Measurements from ENCODE around the gene DRC3.

The DRC3 gene

GRCh38 chr17:18033442-18034099 lies 60.9 kb downstream of the DRC3 start:
- intact Hi-C loops (cut with DNase I), result loop anchor here (10.0 kb wide), 1 partner anchor 219 kb away; no protein-coding TSS in a partner anchor
- peak in 27 of 42 donors; percentile 20 to 83 (median 54) for DNase-seq

GRCh38 chr17:18035704-18036103 lies 63.0 kb downstream of the DRC3 start:
- intact Hi-C loops (cut with DNase I), result loop anchor here (10.0 kb wide), 1 partner anchor 221 kb away; no protein-coding TSS in a partner anchor
- no peak for DNase-seq

- no peak for DNase-seq
- intact Hi-C loops (cut with DNase I), result loop anchor here (10.0 kb wide), 1 partner anchor 223 kb away; no protein-coding TSS in a partner anchor
These were observed 64.8 kb downstream of the DRC3 start for GRCh38 chr17:18037486-18037885.

GRCh38 chr17:18038149-18038850 lies 65.6 kb downstream of the DRC3 start:
- intact Hi-C loops (cut with DNase I), result loop anchor here (10.0 kb wide), 1 partner anchor 223 kb away; no protein-coding TSS in a partner anchor
- DNase-seq, result peak in 9 of 42 donors; percentile 9 to 70 (median 35)

GRCh38 chr17:18038861-18039534 lies 66.3 kb downstream of the DRC3 start, which contains the start of the genes ATPAF2 and GID4:
TSS of gene ATPAF2 (minus strand) at chr17:18039168. CDS start at chr17:18039013, 155 bp downstream.
TSS of gene GID4 (plus strand) at chr17:18039408. CDS start at chr17:18039465, 57 bp downstream.
- intact Hi-C loops (cut with DNase I), result loop anchor here (10.0 kb wide), 1 partner anchor 224 kb away; no protein-coding TSS in a partner anchor
- DNase-seq, result peak; percentile 98 to 100 (median 100)

GRCh38 chr17:18039535-18040260 lies 67.0 kb downstream of the DRC3 start:
- DNase-seq, result peak in 16 of 42 donors; percentile 9 to 76 (median 30)
- intact Hi-C loops (cut with DNase I), result loop anchor here (5.0 to 10.0 kb wide), 2 partner anchors 67 to 225 kb away; partner anchors contain the start of genes DRC3 and TOM1L2

GRCh38 chr17:18040261-18040858 lies 67.7 kb downstream of the DRC3 start:
- DNase-seq, result no peak
- intact Hi-C loops (cut with DNase I), result loop anchor here (5.0 kb wide), 1 partner anchor 68 kb away; the partner anchor contains the start of genes DRC3 and TOM1L2

GRCh38 chr17:18041776-18042175 lies 69.1 kb downstream of the DRC3 start:
- no peak for DNase-seq
- intact Hi-C loops (cut with DNase I), result loop anchor here (5.0 kb wide), 1 partner anchor 69 kb away; the partner anchor contains the start of genes DRC3 and TOM1L2

GRCh38 chr17:18042983-18043382 lies 70.3 kb downstream of the DRC3 start:
- intact Hi-C loops (cut with DNase I), result loop anchor here (5.0 kb wide), 1 partner anchor 71 kb away; the partner anchor contains the start of genes DRC3 and TOM1L2
- no peak for DNase-seq

- intact Hi-C loops (cut with DNase I), result loop anchor here (5.0 kb wide), 1 partner anchor 71 kb away; the partner anchor contains the start of genes DRC3 and TOM1L2
- peak in 2 of 42 donors; percentile 13 to 29 for DNase-seq
These were observed 70.8 kb downstream of the DRC3 start for GRCh38 chr17:18043491-18043890.

- DNase-seq, result no peak
These were observed 71.9 kb downstream of the DRC3 start for GRCh38 chr17:18044609-18045008.

GRCh38 chr17:18045691-18046350 lies 73.2 kb downstream of the DRC3 start:
- intact Hi-C loops (cut with DNase I), result no loop called here

More at GRCh38 chr17:18044609-18045008, 71.9 kb downstream of the DRC3 start:
- intact Hi-C loops (cut with DNase I), result loop anchor here (5.0 kb wide), 1 partner anchor 72 kb away; the partner anchor contains the start of genes DRC3 and TOM1L2

GRCh38 chr17:18055597-18055996 lies 82.9 kb downstream of the DRC3 start:
- intact Hi-C loops (cut with DNase I), result no loop called here
- DNase-seq, result no peak

More at GRCh38 chr17:18045691-18046350, 73.2 kb downstream of the DRC3 start:
- no peak for DNase-seq

GRCh38 chr17:18056214-18056613 lies 83.6 kb downstream of the DRC3 start:
- intact Hi-C loops (cut with DNase I), result no loop called here
- no peak for DNase-seq

- intact Hi-C loops (cut with DNase I), result no loop called here
These were observed 86.6 kb downstream of the DRC3 start for GRCh38 chr17:18059283-18059682.

GRCh38 chr17:18064053-18064452 lies 91.4 kb downstream of the DRC3 start:
- no peak for DNase-seq
- intact Hi-C loops (cut with DNase I), result no loop called here

More at GRCh38 chr17:18059283-18059682, 86.6 kb downstream of the DRC3 start:
- no peak for DNase-seq

GRCh38 chr17:18065546-18065945 lies 92.9 kb downstream of the DRC3 start:
- DNase-seq, result no peak
- intact Hi-C loops (cut with DNase I), result no loop called here

Measured in head of caudate nucleus (tissue), 42 donors.